Panc1 (cell line): Measurements from ENCODE around the gene ZNF792. TPM values are rescaled to one million over a fixed set of nuclear protein-coding genes. Genes with fewer than 3 reads are reported as not detected.
"Not testable (repeated sequence)": the region's sequence is repeated elsewhere in the genome, so short reads cannot be mapped to it uniquely, and the experiment has no call there.

Experiments used
- ATAC-seq: fragments of 200-7000 bp; cut with Tn5 transposase; 2 replicates; pipeline ENCODE4 v1.9.1; 2020; ENCODE audit warnings: mild to moderate bottlenecking, moderate library complexity
- BruUV-seq: library from RNA; stranded (reverse); fragments of 400-500 nt; replicated peaks from 2 replicates; lab custom pipeline; 2021; lab: Mats Ljungman, UMichigan
- CTCF ChIA-PET: fragments of 300-600 bp; sonication (Branson Sonifier 250); formaldehyde crosslinking; loops from one replicate; lab custom pipeline; 2022; ENCODE audit warnings: antibody characterized with exemption; lab: Charles Lee
- POLR2A ChIA-PET: fragments of 300-600 bp; sonication (Branson Sonifier 250); formaldehyde crosslinking; loops from one replicate; lab custom pipeline; 2022; ENCODE audit warnings: antibody characterized with exemption; lab: Charles Lee
- DNase-seq: peaks from one replicate; pipeline ENCODE4 v3.0.0-alpha.2; 2010; ENCODE audit warnings: low read depth, low spot score
- H3K27ac ChIP-seq: 2 replicates; pipeline ENCODE4 v1.5.1; 2011; ENCODE audit warnings: mild to moderate bottlenecking, low read length, inconsistent platforms
- H3K27me3 ChIP-seq: fragments of 200-500 bp; sonication (Bioruptor generic); 2 replicates; pipeline ENCODE4 v1.6.0; 2014; ENCODE audit warnings: low read length, inconsistent platforms; ENCODE audit not compliant: control insufficient read depth, insufficient read depth
- H3K36me3 ChIP-seq: fragments of 200-500 bp; sonication (Bioruptor generic); 2 replicates; pipeline ENCODE4 v1.5.1; 2014; ENCODE audit warnings: inconsistent platforms, mild to moderate bottlenecking, low read length, moderate library complexity; ENCODE audit not compliant: control insufficient read depth, insufficient read depth
- H3K4me1 ChIP-seq: 2 replicates; pipeline ENCODE4 v1.5.1; 2011; ENCODE audit warnings: inconsistent platforms, mild to moderate bottlenecking, low read length, moderate library complexity; ENCODE audit not compliant: control insufficient read depth, insufficient read depth
- H3K4me3 ChIP-seq, 2 experiments: 2 replicates each; pipeline ENCODE4 v1.5.1; 2011 to 2012; ENCODE audit warnings: low read depth in 2 of 2, low read length in 2 of 2, mild to moderate bottlenecking in 2 of 2, inconsistent platforms in 1 of 2, moderate library complexity in 1 of 2
- H3K9me3 ChIP-seq: fragments of 200-500 bp; sonication (Bioruptor generic); 2 replicates; pipeline ENCODE4 v1.5.1; 2014; ENCODE audit warnings: low read depth, mild to moderate bottlenecking, inconsistent platforms, low read length, moderate library complexity; ENCODE audit not compliant: control insufficient read depth, insufficient read depth
- CTCF ChIP-seq: fragments of 450-650 bp; IDR thresholded peaks from 2 replicates; pipeline ENCODE4 v1.5.1; 2017; ENCODE audit warnings: mild to moderate bottlenecking
- POLR2AphosphoS5 ChIP-seq: IDR thresholded peaks from 2 replicates; pipeline ENCODE4 v1.6.1; 2012; ENCODE audit warnings: mild to moderate bottlenecking, low read depth, low read length, moderate library complexity
- SIN3A ChIP-seq: IDR thresholded peaks from 2 replicates; pipeline ENCODE4 v1.6.1; 2012; ENCODE audit warnings: low read depth, mild to moderate bottlenecking, low read length, moderate library complexity, borderline replicate concordance; ENCODE audit not compliant: insufficient read depth
- TCF7L2 ChIP-seq: IDR thresholded peaks from 2 replicates; pipeline ENCODE4 v1.6.1; 2011; ENCODE audit warnings: mild to moderate bottlenecking, low read depth, low read length, inconsistent platforms
- in situ Hi-C: cut with HindIII; loops from 2 replicates; pipeline ENCODE4 v1.10.0; 2016; ENCODE audit warnings: low sequenced_read_pairs, low pct_unique_long_range_greater_than_20kb
- intact Hi-C: fragments of 100-400 bp; cut with micrococcal nuclease; formaldehyde crosslinking; loops from one replicate; pipeline ENCODE4 v1.10.0; 2022; ENCODE audit not compliant: unreplicated experiment
- total RNA-seq: library from RNA; stranded (reverse); gene quantifications from one replicate; pipeline ENCODE4 v1.2.1, GENCODE V29; 2021; ENCODE audit not compliant: unreplicated experiment
- TF ChIP-seq, protein P1 (sequence below), 2 experiments: IDR thresholded peaks; 2 replicates each; pipeline ENCODE4 v1.6.1; 2011 to 2012; ENCODE audit warnings: low read depth in 2 of 2, control low read depth in 1 of 2, low read length in 1 of 2, mild to moderate bottlenecking in 1 of 2, moderate library complexity in 1 of 2; ENCODE audit not compliant: insufficient read depth in 1 of 2

ZNF792 gene
- total RNA-seq, 1 experiment from 2014 or later: 1.8 TPM

DNA sequence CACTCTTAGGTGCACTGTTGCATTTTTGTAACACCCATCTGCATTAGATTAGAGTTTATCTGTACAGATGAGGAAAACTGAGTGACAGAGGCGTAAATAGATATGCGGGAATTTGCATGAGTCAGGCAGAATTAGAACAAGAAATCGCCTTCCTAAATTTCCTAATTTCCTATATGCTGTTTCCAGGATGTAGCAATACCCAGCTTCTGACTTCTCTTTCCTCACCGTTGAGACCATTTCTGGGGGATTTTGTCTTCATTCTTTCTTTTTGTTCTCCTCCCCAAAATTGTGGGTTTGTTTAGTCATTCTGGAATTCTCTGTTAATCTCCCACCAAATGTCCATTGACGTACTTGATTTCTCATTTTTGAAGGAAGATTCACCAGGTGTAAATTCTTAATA lies 10.6 kb upstream of the ZNF792 start:
- DNase-seq (no peak), ATAC-seq (no peak)
- no peak overlapping the region for H3K27ac ChIP-seq
- H3K4me3 ChIP-seq: no peak overlapping the region
- CTCF ChIA-PET: interaction anchor here (0.5 kb wide), 1 partner anchor 36 kb away, joined by 3 read pairs; no protein-coding TSS in a partner anchor
- POLR2A ChIA-PET: interaction anchor here (0.5 kb wide), 1 partner anchor 681 kb away, joined by 9 read pairs; no protein-coding TSS in a partner anchor
- TF ChIP-seq, protein P1, sequence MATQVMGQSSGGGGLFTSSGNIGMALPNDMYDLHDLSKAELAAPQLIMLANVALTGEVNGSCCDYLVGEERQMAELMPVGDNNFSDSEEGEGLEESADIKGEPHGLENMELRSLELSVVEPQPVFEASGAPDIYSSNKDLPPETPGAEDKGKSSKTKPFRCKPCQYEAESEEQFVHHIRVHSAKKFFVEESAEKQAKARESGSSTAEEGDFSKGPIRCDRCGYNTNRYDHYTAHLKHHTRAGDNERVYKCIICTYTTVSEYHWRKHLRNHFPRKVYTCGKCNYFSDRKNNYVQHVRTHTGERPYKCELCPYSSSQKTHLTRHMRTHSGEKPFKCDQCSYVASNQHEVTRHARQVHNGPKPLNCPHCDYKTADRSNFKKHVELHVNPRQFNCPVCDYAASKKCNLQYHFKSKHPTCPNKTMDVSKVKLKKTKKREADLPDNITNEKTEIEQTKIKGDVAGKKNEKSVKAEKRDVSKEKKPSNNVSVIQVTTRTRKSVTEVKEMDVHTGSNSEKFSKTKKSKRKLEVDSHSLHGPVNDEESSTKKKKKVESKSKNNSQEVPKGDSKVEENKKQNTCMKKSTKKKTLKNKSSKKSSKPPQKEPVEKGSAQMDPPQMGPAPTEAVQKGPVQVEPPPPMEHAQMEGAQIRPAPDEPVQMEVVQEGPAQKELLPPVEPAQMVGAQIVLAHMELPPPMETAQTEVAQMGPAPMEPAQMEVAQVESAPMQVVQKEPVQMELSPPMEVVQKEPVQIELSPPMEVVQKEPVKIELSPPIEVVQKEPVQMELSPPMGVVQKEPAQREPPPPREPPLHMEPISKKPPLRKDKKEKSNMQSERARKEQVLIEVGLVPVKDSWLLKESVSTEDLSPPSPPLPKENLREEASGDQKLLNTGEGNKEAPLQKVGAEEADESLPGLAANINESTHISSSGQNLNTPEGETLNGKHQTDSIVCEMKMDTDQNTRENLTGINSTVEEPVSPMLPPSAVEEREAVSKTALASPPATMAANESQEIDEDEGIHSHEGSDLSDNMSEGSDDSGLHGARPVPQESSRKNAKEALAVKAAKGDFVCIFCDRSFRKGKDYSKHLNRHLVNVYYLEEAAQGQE (IDR thresholded peaks at IDR 0.05; ENCODE audit: insufficient read depth in 1 of 2, low read depth in 2 of 2, low read length in 1 of 2): no peak
- TF ChIP-seq TCF7L2 (no peak), CTCF (no peak), SIN3A (no peak), POLR2AphosphoS5 (no peak)
- in situ Hi-C loops: no loop called here
- H3K4me1 ChIP-seq: no peaks in the 10 kb centered on the region
- no peaks in the 10 kb centered on the region for H3K36me3 ChIP-seq
- H3K9me3 ChIP-seq: 0 out of 2 replicates have a peak, but pooled peaks cover 5% of the 10 kb centered on the region
- intact Hi-C loops: loop anchor here (5.0 kb wide), 2 partner anchors 38 to 118 kb away; no protein-coding TSS in a partner anchor
- no peaks in the 10 kb centered on the region for H3K27me3 ChIP-seq
- BruUV-seq: no TSS peak

- POLR2A ChIA-PET: no interaction called here
- Histone ChIP-seq H3K4me3 (no peak overlapping the region), H3K4me1 (no peaks in the 10 kb centered on the region), H3K27ac (no peak overlapping the region), H3K36me3 (no peaks in the 10 kb centered on the region), H3K9me3 (peaks cover 9% of the 10 kb centered on the region; the same call in 1 of the 2 replicates), H3K27me3 (no peaks in the 10 kb centered on the region)
- ATAC-seq (no peak), DNase-seq (no peak)
- in situ Hi-C loops (no loop called here), intact Hi-C loops (loop anchor here (5.0 kb wide), 2 partner anchors 40 to 120 kb away; no protein-coding TSS in a partner anchor)
- TF ChIP-seq POLR2AphosphoS5 (no peak), TCF7L2 (no peak), SIN3A (no peak), CTCF (no peak)
- TF ChIP-seq, protein P1 (IDR thresholded peaks at IDR 0.05; ENCODE audit: insufficient read depth in 1 of 2, low read depth in 2 of 2, low read length in 1 of 2): no peak
- CTCF ChIA-PET: no interaction called here
- no TSS peak for BruUV-seq
Measured at GRCh38 chr19:34972163-34972705, 8.2 kb upstream of the ZNF792 start.

DNA sequence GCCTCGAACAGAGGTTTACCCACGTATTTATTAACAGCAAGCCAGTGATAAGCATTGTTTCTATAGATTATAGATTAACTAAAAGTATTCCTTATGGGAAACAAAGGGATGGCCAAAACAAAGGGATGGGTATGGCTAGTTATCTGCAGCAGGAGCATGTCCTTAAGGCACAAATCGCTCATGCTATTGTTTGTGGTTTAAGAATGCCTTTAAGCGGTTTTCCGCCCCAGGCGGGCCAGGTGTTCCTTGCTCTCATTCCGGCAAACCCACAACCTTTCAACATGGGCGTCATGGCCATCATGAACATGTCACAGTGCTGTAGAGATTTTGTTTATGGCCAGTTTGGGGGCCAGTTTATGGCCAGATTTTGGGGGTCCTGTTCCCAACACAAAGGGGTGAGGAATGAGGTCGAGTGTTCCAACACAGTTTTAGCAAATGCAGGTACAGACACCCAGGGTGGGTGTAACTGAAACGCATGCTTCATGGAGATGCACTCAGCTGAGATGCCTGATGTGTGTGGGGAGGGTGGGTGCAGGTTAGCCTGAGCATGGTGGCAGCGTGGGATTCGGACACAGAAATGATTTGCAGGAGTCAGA lies 6.3 kb upstream of the ZNF792 start:
- H3K36me3 ChIP-seq, CTCF ChIA-PET, in situ Hi-C loops, BruUV-seq, H3K4me3 ChIP-seq, H3K27ac ChIP-seq, ATAC-seq, H3K27me3 ChIP-seq, POLR2A ChIA-PET, H3K4me1 ChIP-seq, DNase-seq: not testable (repeated sequence)
- H3K9me3 ChIP-seq: peaks cover 10% of the 10 kb centered on the region
- intact Hi-C loops: loop anchor here (5.0 kb wide), 2 partner anchors 42 to 122 kb away; no protein-coding TSS in a partner anchor
